Activated T-cell treated with anti-CD3 and anti-CD28 coated beads for 4 hours (primary cell): ENCODE results near the gene NPIPB6.

Experiments used
- DNase-seq: peaks from one replicate; pipeline ENCODE4 v3.0.0-alpha.2; 2020

Gene NPIPB6

GRCh38 chr16:28297308-28297707 lies 66.0 kb downstream of the NPIPB6 start:
- DNase-seq = no peak

GRCh38 chr16:28295276-28295675 lies 68.0 kb downstream of the NPIPB6 start:
- DNase-seq = no peak

GRCh38 chr16:28294201-28294600 lies 69.1 kb downstream of the NPIPB6 start:
- DNase-seq = no peak

- no peak for DNase-seq
Measured at GRCh38 chr16:28293601-28293960, 69.7 kb downstream of the NPIPB6 start.

- DNase-seq = no peak
Measured at GRCh38 chr16:28292731-28293600, 70.3 kb downstream of the NPIPB6 start.
